ENCODE data around the gene AVPR2.
A peak's percentile ranks its signal among the peaks of the same experiment; 100 is the strongest.

Gene AVPR2

GRCh38 chrX:153925739-153926551 is 21.5 kb downstream of the AVPR2 start, which contains the start of gene ARHGAP4:
Gene ARHGAP4, minus strand, starts transcription at chrX:153926264. Its CDS starts 62 bp downstream, at chrX:153926202.
- peak within 1 kb of the TSS; percentile 55 for H3K4me3 ChIP-seq (ENCODE audit: low read depth, low read length)
- no peak for TF ChIP-seq CTCF (IDR thresholded peaks at IDR 0.05; ENCODE audit: low read depth, low read length, missing control alignments)
- in situ Hi-C loops (cut with HindIII; ENCODE audit: low sequenced_read_pairs) = no loop called here
- DNase-seq (ENCODE audit: low read depth) = no peak

GRCh38 chrX:153926552-153926857 is 22.0 kb downstream of the AVPR2 start:
- no peak for DNase-seq (ENCODE audit: low read depth)
- H3K4me3 ChIP-seq (ENCODE audit: low read depth, low read length) = no peak overlapping the region

GRCh38 chrX:153926858-153927671 is 22.6 kb downstream of the AVPR2 start:
- DNase-seq (ENCODE audit: low read depth) = no peak
- TF ChIP-seq CTCF (IDR thresholded peaks at IDR 0.05; ENCODE audit: low read depth, low read length, missing control alignments) = no peak
- peak overlapping the region; percentile 55 for H3K4me3 ChIP-seq (ENCODE audit: low read depth, low read length)
- in situ Hi-C loops (cut with HindIII; ENCODE audit: low sequenced_read_pairs) = no loop called here

More at GRCh38 chrX:153926552-153926857, 22.0 kb downstream of the AVPR2 start:
- in situ Hi-C loops (cut with HindIII; ENCODE audit: low sequenced_read_pairs) = no loop called here
- TF ChIP-seq CTCF (IDR thresholded peaks at IDR 0.05; ENCODE audit: low read depth, low read length, missing control alignments) = no peak

- in situ Hi-C loops (cut with HindIII; ENCODE audit: low sequenced_read_pairs) = no loop called here
- TF ChIP-seq CTCF (IDR thresholded peaks at IDR 0.05; ENCODE audit: low read depth, low read length, missing control alignments) = no peak
- DNase-seq (ENCODE audit: low read depth) = no peak
- H3K4me3 ChIP-seq (ENCODE audit: low read depth, low read length) = peak overlapping the region; percentile 55
Measured at GRCh38 chrX:153927672-153927921, 23.1 kb downstream of the AVPR2 start.

- in situ Hi-C loops (cut with HindIII; ENCODE audit: low sequenced_read_pairs) = no loop called here
- peak; percentile 6 for TF ChIP-seq CTCF (IDR thresholded peaks at IDR 0.05; ENCODE audit: low read depth, low read length, missing control alignments)
- H3K4me3 ChIP-seq (ENCODE audit: low read depth, low read length) = peak overlapping the region; percentile 55
- peak; percentile 94 for DNase-seq (ENCODE audit: low read depth)
Measured at GRCh38 chrX:153927922-153928760, 23.7 kb downstream of the AVPR2 start.

- H3K4me3 ChIP-seq (ENCODE audit: low read depth, low read length) = peak overlapping the region; percentile 24
- in situ Hi-C loops (cut with HindIII; ENCODE audit: low sequenced_read_pairs) = no loop called here
- DNase-seq (ENCODE audit: low read depth) = no peak
- TF ChIP-seq CTCF (IDR thresholded peaks at IDR 0.05; ENCODE audit: low read depth, low read length, missing control alignments) = no peak
Measured at GRCh38 chrX:153928846-153929245, 24.4 kb downstream of the AVPR2 start.
